HepG2 (cell line): Measurements from ENCODE around the gene MREG. TPM values are rescaled to one million over a fixed set of nuclear protein-coding genes. Genes with fewer than 3 reads are reported as not detected.

Source experiments
- BCL6 ChIP-seq: IDR thresholded peaks from 2 replicates; pipeline ENCODE4 v1.6.1; 2016; ENCODE audit warnings: missing genetic modification reagents, missing compliant biosample characterization
- DPF2 ChIP-seq: sonication (generic); formaldehyde crosslinking; IDR thresholded peaks from 2 replicates; pipeline ENCODE4 v1.4.0; 2020; ENCODE audit warnings: mild to moderate bottlenecking, low read depth, missing genetic modification reagents, borderline replicate concordance
- EEA1 ChIP-seq: sonication (generic); formaldehyde crosslinking; IDR thresholded peaks from 2 replicates; pipeline ENCODE4 v1.5.1; 2020; ENCODE audit warnings: mild to moderate bottlenecking, missing genetic modification reagents, borderline replicate concordance
- GPBP1L1 ChIP-seq: sonication (generic); formaldehyde crosslinking; IDR thresholded peaks from 2 replicates; pipeline ENCODE4 v1.5.0; 2020; ENCODE audit warnings: mild to moderate bottlenecking, missing genetic modification reagents
- HDAC6 ChIP-seq: fragments of 200-600 bp; sonication (generic); IDR thresholded peaks from 2 replicates; pipeline ENCODE4 v1.7.0; 2017; ENCODE audit warnings: mild to moderate bottlenecking, antibody characterized with exemption, low read length, low read depth
- HHEX ChIP-seq: IDR thresholded peaks from 2 replicates; pipeline ENCODE4 v1.6.1; 2016; ENCODE audit warnings: control low read depth
- HNF1A ChIP-seq, 2 experiments: sonication (generic) in 1 of 2; formaldehyde crosslinking in 1 of 2; IDR thresholded peaks; 2 replicates each; pipeline versions ENCODE4 v1.4.0 to v1.6.1; 2016 to 2020; ENCODE audit warnings: borderline replicate concordance in 1 of 2, low read depth in 1 of 2, mild to moderate bottlenecking in 1 of 2, missing genetic modification reagents in 1 of 2
- NFKB2 ChIP-seq: sonication (generic); formaldehyde crosslinking; IDR thresholded peaks from 2 replicates; pipeline ENCODE4 v1.4.0; 2020; ENCODE audit warnings: missing genetic modification reagents, borderline replicate concordance
- PRDM10 ChIP-seq: sonication (generic); formaldehyde crosslinking; IDR thresholded peaks from 2 replicates; pipeline ENCODE4 v1.4.0; 2020; ENCODE audit warnings: low read depth, missing genetic modification reagents
- RFX1 ChIP-seq: fragments of 450-650 bp; IDR thresholded peaks from 2 replicates; pipeline ENCODE4 v1.6.1; 2017
- TGIF2 ChIP-seq: IDR thresholded peaks from 2 replicates; pipeline ENCODE4 v1.6.1; 2016; ENCODE audit warnings: control low read depth, missing compliant biosample characterization
- ZFP36L2 ChIP-seq: sonication (generic); formaldehyde crosslinking; IDR thresholded peaks from 2 replicates; pipeline ENCODE4 v1.4.0; 2020; ENCODE audit warnings: missing genetic modification reagents
- ZFP90 ChIP-seq: sonication (generic); formaldehyde crosslinking; IDR thresholded peaks from 2 replicates; pipeline ENCODE4 v1.8.0; 2022; ENCODE audit warnings: missing genetic modification reagents, mild to moderate bottlenecking, inconsistent platforms, borderline replicate concordance
- ZNF292 ChIP-seq: sonication (generic); formaldehyde crosslinking; IDR thresholded peaks from 2 replicates; pipeline ENCODE4 v1.8.1; 2022; ENCODE audit warnings: mild to moderate bottlenecking, low read depth, missing genetic modification reagents, borderline replicate concordance
- polyA plus RNA-seq, 8 experiments: library from polyadenylated mRNA; depleted of rRNA in 3 of 8; stranded (reverse) in 7 of 8; unstranded in 1 of 8; fragments of >200 nt; fragmentation: Illumina TruSeq in 4 of 8; extraction: Trizol in 4 of 8; gene quantifications; 2 replicates each; pipeline versions ENCODE4 v1.2.1 to v1.2.3, GENCODE V29; 2011 to 2016; ENCODE audit warnings: low read depth in 4 of 8, missing spikeins in 1 of 8, mixed read lengths in 1 of 8; ENCODE audit not compliant: insufficient read depth in 1 of 8
- total RNA-seq, 5 experiments: library from RNA; depleted of rRNA; stranded (reverse); fragments of >200 nt; fragmentation: Illumina TruSeq; extraction: Trizol; gene quantifications; 2 replicates each; pipeline ENCODE4 v1.2.3, GENCODE V29; 2016; ENCODE audit warnings: low read depth in 1 of 5
- TF ChIP-seq, protein P1 (sequence below): IDR thresholded peaks from 2 replicates; pipeline ENCODE4 v1.6.1; 2016; ENCODE audit warnings: control low read depth
- TF ChIP-seq, protein P2 (sequence below): sonication (generic); formaldehyde crosslinking; conservative IDR thresholded peaks from 2 replicates; pipeline ENCODE4 v1.5.0; 2020; ENCODE audit warnings: missing genetic modification reagents

Gene MREG
- total and polyA plus RNA-seq, 2 of the 13 experiments (the other 11 are each of a cell fraction or from before 2014, with no cell fraction given), result 7.5 to 23.3 TPM

DNA sequence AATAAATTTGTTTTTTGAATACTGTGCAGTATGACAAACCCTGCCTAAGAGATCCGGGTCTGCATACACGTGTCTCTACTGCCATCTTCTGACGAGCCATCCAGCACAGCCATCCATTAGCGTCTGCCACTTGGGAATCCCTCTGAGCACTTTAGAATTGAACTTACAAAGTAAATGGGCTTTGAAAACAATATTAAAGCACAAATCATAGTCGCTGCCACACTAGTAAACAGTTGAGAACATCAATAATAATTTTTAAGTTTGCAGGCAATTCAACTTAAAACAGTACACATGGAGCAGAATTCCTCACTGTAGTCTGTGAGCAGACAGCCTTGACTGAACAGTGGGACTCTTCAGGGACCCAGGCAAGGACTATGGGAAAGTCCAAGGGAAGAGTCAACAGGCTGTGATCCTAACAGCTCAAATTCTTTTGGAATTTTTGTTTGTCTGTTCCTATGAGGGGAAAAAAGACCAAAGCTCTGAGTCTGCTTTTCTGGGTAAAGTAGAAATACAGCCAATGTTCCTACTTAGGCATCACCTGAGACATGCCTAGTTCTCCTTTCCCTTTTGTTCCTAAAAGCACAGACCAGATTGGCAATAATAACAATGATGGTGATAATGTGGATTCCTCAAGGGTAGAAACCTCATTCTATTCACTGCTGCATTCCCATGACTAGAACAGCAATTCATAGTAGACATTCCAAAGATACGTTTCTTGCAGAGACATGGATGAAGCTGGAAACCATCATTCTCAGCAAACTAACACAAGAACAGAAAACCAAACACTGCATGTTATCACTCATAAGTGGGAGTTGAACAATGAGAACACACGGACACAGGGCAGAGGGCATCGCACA, 92.9 kb downstream of the MREG start (continued):
- TF ChIP-seq GPBP1L1 (CRISPR knock-in tag), result no peak
- no peak for TF ChIP-seq TGIF2 (CRISPR knock-in tag)
- TF ChIP-seq HHEX, result no peak
- TF ChIP-seq, protein P1, sequence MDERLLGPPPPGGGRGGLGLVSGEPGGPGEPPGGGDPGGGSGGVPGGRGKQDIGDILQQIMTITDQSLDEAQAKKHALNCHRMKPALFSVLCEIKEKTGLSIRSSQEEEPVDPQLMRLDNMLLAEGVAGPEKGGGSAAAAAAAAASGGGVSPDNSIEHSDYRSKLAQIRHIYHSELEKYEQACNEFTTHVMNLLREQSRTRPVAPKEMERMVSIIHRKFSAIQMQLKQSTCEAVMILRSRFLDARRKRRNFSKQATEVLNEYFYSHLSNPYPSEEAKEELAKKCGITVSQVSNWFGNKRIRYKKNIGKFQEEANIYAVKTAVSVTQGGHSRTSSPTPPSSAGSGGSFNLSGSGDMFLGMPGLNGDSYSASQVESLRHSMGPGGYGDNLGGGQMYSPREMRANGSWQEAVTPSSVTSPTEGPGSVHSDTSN, result no peak
- TF ChIP-seq BCL6 (CRISPR knock-in tag), result peak; percentile 43; the same call in 1 of the 2 replicates
- peak; percentile 22; the same call in 1 of the 2 replicates for TF ChIP-seq HNF1A (IDR thresholded peaks at IDR 0.05; ENCODE audit: low read depth)
- TF ChIP-seq HNF1A (CRISPR knock-in tag; IDR thresholded peaks at IDR 0.05; ENCODE audit: borderline replicate concordance), result no peak; the same call in 1 of the 2 replicates
- no peak for TF ChIP-seq HDAC6
- no peak for TF ChIP-seq ZFP36L2 (CRISPR knock-in tag)
- no peak for TF ChIP-seq PRDM10 (CRISPR knock-in tag)
- TF ChIP-seq DPF2 (CRISPR knock-in tag), result no peak
- TF ChIP-seq ZFP90 (CRISPR knock-in tag), result 0 out of 2 replicates have a peak, but pooled peaks have one; percentile 50
- no peak; the same call in 1 of the 2 replicates for TF ChIP-seq ZNF292 (CRISPR knock-in tag)
- no peak for TF ChIP-seq NFKB2 (CRISPR knock-in tag)
- TF ChIP-seq RFX1, result no peak
- TF ChIP-seq EEA1 (CRISPR knock-in tag), result no peak
- TF ChIP-seq, protein P2, sequence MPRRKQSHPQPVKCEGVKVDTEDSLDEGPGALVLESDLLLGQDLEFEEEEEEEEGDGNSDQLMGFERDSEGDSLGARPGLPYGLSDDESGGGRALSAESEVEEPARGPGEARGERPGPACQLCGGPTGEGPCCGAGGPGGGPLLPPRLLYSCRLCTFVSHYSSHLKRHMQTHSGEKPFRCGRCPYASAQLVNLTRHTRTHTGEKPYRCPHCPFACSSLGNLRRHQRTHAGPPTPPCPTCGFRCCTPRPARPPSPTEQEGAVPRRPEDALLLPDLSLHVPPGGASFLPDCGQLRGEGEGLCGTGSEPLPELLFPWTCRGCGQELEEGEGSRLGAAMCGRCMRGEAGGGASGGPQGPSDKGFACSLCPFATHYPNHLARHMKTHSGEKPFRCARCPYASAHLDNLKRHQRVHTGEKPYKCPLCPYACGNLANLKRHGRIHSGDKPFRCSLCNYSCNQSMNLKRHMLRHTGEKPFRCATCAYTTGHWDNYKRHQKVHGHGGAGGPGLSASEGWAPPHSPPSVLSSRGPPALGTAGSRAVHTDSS (CRISPR knock-in tag), result no peak
